A549 (cell line): ENCODE data around the gene CTNND2. TPM values are rescaled to one million over a fixed set of nuclear protein-coding genes. Genes with fewer than 3 reads are reported as not detected.

Source experiments
- ATAC-seq, 2 experiments: fragments of 200-7000 bp in 1 of 2; fragments of >200 bp in 1 of 2; cut with Nextera tagmentation in 1 of 2; cut with Tn5 transposase in 1 of 2; 3 replicates each; pipeline versions ENCODE4 v1.8.0 to v1.9.1; 2018 to 2020; ENCODE audit warnings: mild to moderate bottlenecking in 1 of 2, moderate library complexity in 1 of 2
- CTCF ChIA-PET: fragments of 300-600 bp; sonication (Branson Sonifier 250); formaldehyde crosslinking; extraction: SDS; loops from one replicate; lab custom pipeline; 2021; ENCODE audit warnings: antibody characterized with exemption, inconsistent platforms; lab: Yijun Ruan, JAX
- POLR2A ChIA-PET: fragments of 350-600 bp; formaldehyde crosslinking; extraction: SDS; loops from one replicate; lab custom pipeline; 2021; ENCODE audit warnings: antibody characterized with exemption, inconsistent platforms; lab: Yijun Ruan, JAX
- DNase-seq, 2 experiments: peaks; one replicate each; pipeline versions ENCODE4 v3.0.0 to v3.0.0-alpha.2; 2011 to 2016; ENCODE audit warnings: low read depth in 1 of 2, low spot score in 1 of 2
- FAIRE-seq: peaks from 2 replicates; lab custom pipeline; 2011; peaks lifted over from hg19 to GRCh38; lab: Jason Lieb, UNC
- H3K27ac ChIP-seq, 2 experiments: fragments of >200 bp; sonication (Bioruptor Twin); formaldehyde crosslinking; 3 replicates each; pipeline ENCODE4 v1.5.1; 2016 to 2017
- H3K4me1 ChIP-seq: fragments of >200 bp; sonication (Bioruptor Twin); formaldehyde crosslinking; 3 replicates; pipeline ENCODE4 v1.6.1; 2016
- H3K4me2 ChIP-seq: fragments of >200 bp; sonication (Bioruptor Twin); formaldehyde crosslinking; 3 replicates; pipeline ENCODE4 v1.6.1; 2016
- H3K4me3 ChIP-seq: fragments of >200 bp; sonication (Bioruptor Twin); formaldehyde crosslinking; 3 replicates; pipeline ENCODE4 v1.5.1; 2016
- H3K9me3 ChIP-seq: fragments of >200 bp; sonication (Bioruptor Twin); formaldehyde crosslinking; 3 replicates; pipeline ENCODE4 v1.6.1; 2016
- BHLHE40 ChIP-seq: IDR thresholded peaks from 2 replicates; pipeline ENCODE4 v1.6.1; 2012; ENCODE audit warnings: low read depth, low read length, inconsistent platforms
- CHD2 ChIP-seq: fragments of 150-350 bp; IDR thresholded peaks from 2 replicates; pipeline ENCODE4 v1.6.1; 2014; ENCODE audit warnings: low read length; ENCODE audit not compliant: partially characterized antibody
- CHD4 ChIP-seq: fragments of 200-600 bp; sonication (generic); IDR thresholded peaks from 2 replicates; pipeline ENCODE4 v1.6.1; 2016; ENCODE audit warnings: antibody characterized with exemption, mild to moderate bottlenecking, borderline replicate concordance
- EHF ChIP-seq: fragments of 250-450 bp; sonication (Bioruptor Pico); IDR thresholded peaks from 2 replicates; pipeline ENCODE4 v1.5.0; 2020; ENCODE audit warnings: mild to moderate bottlenecking
- EHMT2 ChIP-seq: fragments of 200-600 bp; sonication (generic); IDR thresholded peaks from 2 replicates; pipeline ENCODE4 v1.6.1; 2016; ENCODE audit warnings: antibody characterized with exemption, low read depth, mild to moderate bottlenecking, moderate library complexity
- EP300 ChIP-seq, 2 experiments: fragments of >200 bp; sonication (Bioruptor Twin); formaldehyde crosslinking; IDR thresholded peaks; 2 replicates in 1 of 2; 3 replicates in 1 of 2; pipeline ENCODE4 v1.6.1; 2016 to 2017
- FOSB ChIP-seq: fragments of 250-450 bp; sonication (Bioruptor Pico); IDR thresholded peaks from 2 replicates; pipeline ENCODE4 v1.5.0; 2020; ENCODE audit warnings: mild to moderate bottlenecking, moderate library complexity
- FOSL2 ChIP-seq, 2 experiments: fragments of 450-650 bp in 1 of 2; fragments of >200 bp in 1 of 2; sonication (Bioruptor Twin) in 1 of 2; formaldehyde crosslinking; IDR thresholded peaks; 2 replicates each; pipeline versions ENCODE4 v1.5.0 to v1.6.1; 2016 to 2020; ENCODE audit warnings: mild to moderate bottlenecking in 1 of 2, moderate library complexity in 1 of 2
- FOXS1 ChIP-seq: fragments of 250-450 bp; sonication (Bioruptor Pico); IDR thresholded peaks from 2 replicates; pipeline ENCODE4 v1.5.0; 2020; ENCODE audit warnings: mild to moderate bottlenecking, moderate library complexity
- HDAC2 ChIP-seq: fragments of 200-600 bp; sonication (generic); IDR thresholded peaks from 2 replicates; pipeline ENCODE4 v1.6.1; 2016
- HOXB5 ChIP-seq: fragments of 250-450 bp; sonication (Bioruptor Pico); IDR thresholded peaks from 2 replicates; pipeline ENCODE4 v1.5.0; 2020; ENCODE audit warnings: mild to moderate bottlenecking, moderate library complexity
- KDM5A ChIP-seq: fragments of 200-600 bp; sonication (generic); IDR thresholded peaks from 2 replicates; pipeline ENCODE4 v1.6.1; 2016; ENCODE audit warnings: antibody characterized with exemption, mild to moderate bottlenecking
- MAZ ChIP-seq: fragments of 150-350 bp; IDR thresholded peaks from 2 replicates; pipeline ENCODE4 v1.6.1; 2014; ENCODE audit warnings: antibody characterized with exemption, low read depth, low read length, borderline replicate concordance
- NPAS2 ChIP-seq: fragments of 250-450 bp; sonication (Bioruptor Pico); IDR thresholded peaks from 2 replicates; pipeline ENCODE4 v1.8.0; 2022; ENCODE audit warnings: mild to moderate bottlenecking, moderate library complexity, borderline replicate concordance
- PHF8 ChIP-seq: fragments of 200-600 bp; sonication (generic); IDR thresholded peaks from 2 replicates; pipeline ENCODE4 v1.6.1; 2016; ENCODE audit warnings: low read depth, mild to moderate bottlenecking, antibody characterized with exemption, moderate library complexity, borderline replicate concordance
- POLR2A ChIP-seq: IDR thresholded peaks from 2 replicates; pipeline ENCODE4 v1.6.1; 2012; ENCODE audit warnings: mild to moderate bottlenecking, low read length
- RAD21 ChIP-seq, 2 experiments: fragments of >200 bp in 1 of 2; sonication (Bioruptor Twin) in 1 of 2; formaldehyde crosslinking in 1 of 2; IDR thresholded peaks in 1 of 2; conservative IDR thresholded peaks in 1 of 2; 2 replicates in 1 of 2; 3 replicates in 1 of 2; pipeline ENCODE4 v1.6.1; 2012 to 2018; ENCODE audit warnings: inconsistent platforms in 1 of 2
- SREBF2 ChIP-seq: fragments of 450-650 bp; IDR thresholded peaks from 2 replicates; pipeline ENCODE4 v1.6.1; 2014; ENCODE audit warnings: mild to moderate bottlenecking, moderate library complexity
- ZC3H11A ChIP-seq: fragments of 450-650 bp; IDR thresholded peaks from 2 replicates; pipeline ENCODE4 v1.6.1; 2014; ENCODE audit warnings: antibody characterized with exemption, mild to moderate bottlenecking
- ZNF302 ChIP-seq: fragments of 250-450 bp; sonication (Bioruptor Pico); IDR thresholded peaks from 2 replicates; pipeline ENCODE4 v1.9.0; 2021; ENCODE audit warnings: inconsistent platforms, mild to moderate bottlenecking, moderate library complexity
- WGBS: methylation state at CpG from one replicate; pipeline ENCODE4 v1.1.6; 2017; ENCODE audit errors: missing lambda C conversion rate; 5-methylcytosine and 5-hydroxymethylcytosine counted together
- polyA plus RNA-seq, 4 experiments: library from polyadenylated mRNA; depleted of rRNA in 3 of 4; stranded (reverse); fragments of >200 nt; fragmentation: RNase III in 1 of 4; extraction: RNeasy Plus Mini Kit Qiagen cat#74134 plus additional on column Dnase treatment in 1 of 4; gene quantifications; 2 replicates in 3 of 4; 3 replicates in 1 of 4; pipeline ENCODE4 v1.2.3, GENCODE V29; 2011 to 2017
- TF ChIP-seq, protein P1 (sequence below): fragments of 250-450 bp; sonication (Bioruptor Pico); IDR thresholded peaks from 2 replicates; pipeline ENCODE4 v1.5.0; 2021; ENCODE audit warnings: mild to moderate bottlenecking, moderate library complexity, borderline replicate concordance
- TF ChIP-seq, protein P2 (sequence below): fragments of >200 bp; sonication (Bioruptor Twin); formaldehyde crosslinking; IDR thresholded peaks from 2 replicates; pipeline ENCODE4 v1.6.1; 2016
- TF ChIP-seq, protein P3 (sequence below): fragments of 200-600 bp; sonication (generic); IDR thresholded peaks from 2 replicates; pipeline ENCODE4 v1.6.1; 2016; ENCODE audit warnings: antibody characterized with exemption, mild to moderate bottlenecking, moderate library complexity
- TF ChIP-seq, protein P4 (sequence below): fragments of 250-450 bp; sonication (Bioruptor Pico); IDR thresholded peaks from 2 replicates; pipeline ENCODE4 v1.5.0; 2020; ENCODE audit warnings: low read depth, mild to moderate bottlenecking, moderate library complexity
- TF ChIP-seq, protein P5 (sequence below): fragments of 150-350 bp; IDR thresholded peaks from 2 replicates; pipeline ENCODE4 v1.6.1; 2014; ENCODE audit warnings: low read depth, mild to moderate bottlenecking, low read length
- TF ChIP-seq, protein P6 (sequence below): IDR thresholded peaks from 2 replicates; pipeline ENCODE4 v1.6.1; 2012

Gene CTNND2
- polyA plus RNA-seq, 2 of the 4 experiments (the other 2 are of a cell fraction): not detected

DNA sequence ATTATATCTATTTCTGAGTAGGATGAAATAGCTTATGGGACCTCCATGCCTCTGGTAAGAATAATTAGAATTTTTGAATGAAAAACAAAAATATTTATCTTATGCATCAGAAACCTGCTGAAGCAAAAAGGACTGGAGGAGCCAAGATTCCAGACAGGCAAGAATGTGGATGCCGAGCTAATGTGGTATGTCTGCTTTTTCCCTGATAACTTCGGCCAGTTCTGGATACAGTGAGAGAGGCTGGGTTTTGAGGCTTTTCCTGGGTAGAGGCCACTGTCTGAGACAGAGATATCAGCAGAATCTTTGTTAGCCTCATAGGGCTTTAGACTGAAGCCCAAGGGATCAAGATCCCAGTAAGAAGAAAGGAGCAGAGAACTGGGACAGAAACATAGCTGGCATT is 5.2 kb upstream of the CTNND2 start:
- Histone ChIP-seq H3K4me1 (no peaks in the 10 kb centered on the region), H3K4me2 (no peak overlapping the region), H3K27ac (no peak overlapping the region), H3K9me3 (no peaks in the 10 kb centered on the region), H3K4me3 (no peak overlapping the region)
- FAIRE-seq (no peak), DNase-seq (no peak), ATAC-seq (no peak)
- WGBS: 15% methylated on average over 2 of the region's 2 CpGs
- CTCF ChIA-PET: no interaction called here
- TF ChIP-seq CHD2: no peak
- no peak for TF ChIP-seq FOXS1 (CRISPR knock-in tag)
- TF ChIP-seq CHD4: no peak
- no peak for TF ChIP-seq KDM5A
- TF ChIP-seq, protein P1, sequence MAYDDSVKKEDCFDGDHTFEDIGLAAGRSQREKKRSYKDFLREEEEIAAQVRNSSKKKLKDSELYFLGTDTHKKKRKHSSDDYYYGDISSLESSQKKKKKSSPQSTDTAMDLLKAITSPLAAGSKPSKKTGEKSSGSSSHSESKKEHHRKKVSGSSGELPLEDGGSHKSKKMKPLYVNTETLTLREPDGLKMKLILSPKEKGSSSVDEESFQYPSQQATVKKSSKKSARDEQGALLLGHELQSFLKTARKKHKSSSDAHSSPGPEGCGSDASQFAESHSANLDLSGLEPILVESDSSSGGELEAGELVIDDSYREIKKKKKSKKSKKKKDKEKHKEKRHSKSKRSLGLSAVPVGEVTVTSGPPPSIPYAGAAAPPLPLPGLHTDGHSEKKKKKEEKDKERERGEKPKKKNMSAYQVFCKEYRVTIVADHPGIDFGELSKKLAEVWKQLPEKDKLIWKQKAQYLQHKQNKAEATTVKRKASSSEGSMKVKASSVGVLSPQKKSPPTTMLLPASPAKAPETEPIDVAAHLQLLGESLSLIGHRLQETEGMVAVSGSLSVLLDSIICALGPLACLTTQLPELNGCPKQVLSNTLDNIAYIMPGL (CRISPR knock-in tag): no peak
- no peak for TF ChIP-seq EP300 (IDR thresholded peaks at IDR 0.05)
- TF ChIP-seq HDAC2: no peak
- TF ChIP-seq MAZ: no peak
- TF ChIP-seq ZNF302 (CRISPR knock-in tag): no peak
- TF ChIP-seq, protein P2, sequence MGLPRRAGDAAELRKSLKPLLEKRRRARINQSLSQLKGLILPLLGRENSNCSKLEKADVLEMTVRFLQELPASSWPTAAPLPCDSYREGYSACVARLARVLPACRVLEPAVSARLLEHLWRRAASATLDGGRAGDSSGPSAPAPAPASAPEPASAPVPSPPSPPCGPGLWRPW: no peak
- POLR2A ChIA-PET: no interaction called here

DNA sequence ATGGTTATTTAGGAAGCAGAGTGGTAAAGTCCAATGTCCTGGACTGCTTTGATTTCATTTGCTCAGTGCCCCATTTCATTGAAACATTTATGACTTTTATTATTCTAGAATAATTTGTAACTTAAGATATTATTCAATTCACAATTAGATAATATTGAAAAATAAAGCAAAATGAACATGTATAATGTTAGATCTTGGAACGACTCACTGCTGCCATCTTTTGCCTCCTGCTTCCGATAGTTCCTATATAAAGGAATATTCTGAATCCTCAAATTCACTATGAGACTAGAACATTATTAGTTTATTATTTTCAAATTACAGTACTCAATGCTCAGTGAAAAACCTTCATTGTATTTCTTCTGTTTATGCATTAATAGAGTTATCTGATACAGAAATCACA is 2.3 kb upstream of the CTNND2 start:
- TF ChIP-seq HOXB5 (CRISPR knock-in tag) (no peak), PHF8 (no peak), EHMT2 (no peak), FOSL2 (IDR thresholded peaks at IDR 0.05) (no peak), FOSL2 (CRISPR knock-in tag; IDR thresholded peaks at IDR 0.05) (no peak), FOSB (CRISPR knock-in tag) (no peak), ZC3H11A (no peak), MAZ (no peak), BHLHE40 (no peak), POLR2A (no peak), SREBF2 (no peak), RAD21 (conservative IDR thresholded peaks at IDR 0.05 in 1 of 2, IDR thresholded peaks at IDR 0.05 in 1 of 2) (no peak), EHF (CRISPR knock-in tag) (no peak), NPAS2 (CRISPR knock-in tag) (no peak), EP300 (IDR thresholded peaks at IDR 0.05) (no peak)
- TF ChIP-seq, protein P3, sequence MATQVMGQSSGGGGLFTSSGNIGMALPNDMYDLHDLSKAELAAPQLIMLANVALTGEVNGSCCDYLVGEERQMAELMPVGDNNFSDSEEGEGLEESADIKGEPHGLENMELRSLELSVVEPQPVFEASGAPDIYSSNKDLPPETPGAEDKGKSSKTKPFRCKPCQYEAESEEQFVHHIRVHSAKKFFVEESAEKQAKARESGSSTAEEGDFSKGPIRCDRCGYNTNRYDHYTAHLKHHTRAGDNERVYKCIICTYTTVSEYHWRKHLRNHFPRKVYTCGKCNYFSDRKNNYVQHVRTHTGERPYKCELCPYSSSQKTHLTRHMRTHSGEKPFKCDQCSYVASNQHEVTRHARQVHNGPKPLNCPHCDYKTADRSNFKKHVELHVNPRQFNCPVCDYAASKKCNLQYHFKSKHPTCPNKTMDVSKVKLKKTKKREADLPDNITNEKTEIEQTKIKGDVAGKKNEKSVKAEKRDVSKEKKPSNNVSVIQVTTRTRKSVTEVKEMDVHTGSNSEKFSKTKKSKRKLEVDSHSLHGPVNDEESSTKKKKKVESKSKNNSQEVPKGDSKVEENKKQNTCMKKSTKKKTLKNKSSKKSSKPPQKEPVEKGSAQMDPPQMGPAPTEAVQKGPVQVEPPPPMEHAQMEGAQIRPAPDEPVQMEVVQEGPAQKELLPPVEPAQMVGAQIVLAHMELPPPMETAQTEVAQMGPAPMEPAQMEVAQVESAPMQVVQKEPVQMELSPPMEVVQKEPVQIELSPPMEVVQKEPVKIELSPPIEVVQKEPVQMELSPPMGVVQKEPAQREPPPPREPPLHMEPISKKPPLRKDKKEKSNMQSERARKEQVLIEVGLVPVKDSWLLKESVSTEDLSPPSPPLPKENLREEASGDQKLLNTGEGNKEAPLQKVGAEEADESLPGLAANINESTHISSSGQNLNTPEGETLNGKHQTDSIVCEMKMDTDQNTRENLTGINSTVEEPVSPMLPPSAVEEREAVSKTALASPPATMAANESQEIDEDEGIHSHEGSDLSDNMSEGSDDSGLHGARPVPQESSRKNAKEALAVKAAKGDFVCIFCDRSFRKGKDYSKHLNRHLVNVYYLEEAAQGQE: no peak
- TF ChIP-seq, protein P4, sequence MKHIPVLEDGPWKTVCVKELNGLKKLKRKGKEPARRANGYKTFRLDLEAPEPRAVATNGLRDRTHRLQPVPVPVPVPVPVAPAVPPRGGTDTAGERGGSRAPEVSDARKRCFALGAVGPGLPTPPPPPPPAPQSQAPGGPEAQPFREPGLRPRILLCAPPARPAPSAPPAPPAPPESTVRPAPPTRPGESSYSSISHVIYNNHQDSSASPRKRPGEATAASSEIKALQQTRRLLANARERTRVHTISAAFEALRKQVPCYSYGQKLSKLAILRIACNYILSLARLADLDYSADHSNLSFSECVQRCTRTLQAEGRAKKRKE (CRISPR knock-in tag): no peak
- TF ChIP-seq, protein P5, sequence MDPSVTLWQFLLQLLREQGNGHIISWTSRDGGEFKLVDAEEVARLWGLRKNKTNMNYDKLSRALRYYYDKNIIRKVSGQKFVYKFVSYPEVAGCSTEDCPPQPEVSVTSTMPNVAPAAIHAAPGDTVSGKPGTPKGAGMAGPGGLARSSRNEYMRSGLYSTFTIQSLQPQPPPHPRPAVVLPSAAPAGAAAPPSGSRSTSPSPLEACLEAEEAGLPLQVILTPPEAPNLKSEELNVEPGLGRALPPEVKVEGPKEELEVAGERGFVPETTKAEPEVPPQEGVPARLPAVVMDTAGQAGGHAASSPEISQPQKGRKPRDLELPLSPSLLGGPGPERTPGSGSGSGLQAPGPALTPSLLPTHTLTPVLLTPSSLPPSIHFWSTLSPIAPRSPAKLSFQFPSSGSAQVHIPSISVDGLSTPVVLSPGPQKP: no peak
- TF ChIP-seq, protein P6, sequence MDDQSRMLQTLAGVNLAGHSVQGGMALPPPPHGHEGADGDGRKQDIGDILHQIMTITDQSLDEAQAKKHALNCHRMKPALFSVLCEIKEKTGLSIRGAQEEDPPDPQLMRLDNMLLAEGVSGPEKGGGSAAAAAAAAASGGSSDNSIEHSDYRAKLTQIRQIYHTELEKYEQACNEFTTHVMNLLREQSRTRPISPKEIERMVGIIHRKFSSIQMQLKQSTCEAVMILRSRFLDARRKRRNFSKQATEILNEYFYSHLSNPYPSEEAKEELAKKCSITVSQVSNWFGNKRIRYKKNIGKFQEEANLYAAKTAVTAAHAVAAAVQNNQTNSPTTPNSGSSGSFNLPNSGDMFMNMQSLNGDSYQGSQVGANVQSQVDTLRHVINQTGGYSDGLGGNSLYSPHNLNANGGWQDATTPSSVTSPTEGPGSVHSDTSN: no peak
- FAIRE-seq: no peak
- POLR2A ChIA-PET: no interaction called here

More for the DNA sequence above, 2.3 kb upstream of the CTNND2 start:
- no peaks in the 10 kb centered on the region for H3K9me3 ChIP-seq
- 3% methylated on average over 2 of the region's 2 CpGs for WGBS
- no peak overlapping the region for H3K4me2 ChIP-seq
- CTCF ChIA-PET: no interaction called here
- no peak for ATAC-seq
- DNase-seq: no peak
- H3K4me1 ChIP-seq: peaks cover 6% of the 10 kb centered on the region; the same call in 1 of the 3 replicates
- no peak overlapping the region for H3K27ac ChIP-seq
- no peak overlapping the region for H3K4me3 ChIP-seq
